Urinary bladder (tissue), 4 donors: ENCODE measurements around the gene TBCC. TPM values are rescaled to one million over a fixed set of nuclear protein-coding genes. Genes with fewer than 3 reads are reported as not detected.
"Not testable (repeated sequence)": the region's sequence is repeated elsewhere in the genome, so short reads cannot be mapped to it uniquely, and the experiment has no call there.

Source experiments
- DNase-seq: peaks from one replicate; pipeline ENCODE4 v3.0.0-alpha.2; 2015; ENCODE audit errors: extremely low spot score
- H3K27ac ChIP-seq: one replicate; pipeline ENCODE4 v1.5.1; 2013; ENCODE audit warnings: low read depth, mild to moderate bottlenecking, moderate library complexity
- H3K36me3 ChIP-seq: one replicate; pipeline ENCODE4 v1.6.1; 2013; ENCODE audit warnings: mild to moderate bottlenecking, moderate library complexity; ENCODE audit not compliant: insufficient read depth
- H3K4me1 ChIP-seq: one replicate; pipeline ENCODE4 v1.6.1; 2013; ENCODE audit warnings: mild to moderate bottlenecking, moderate library complexity; ENCODE audit not compliant: insufficient read depth
- H3K4me3 ChIP-seq: one replicate; pipeline ENCODE4 v1.5.1; 2013; ENCODE audit warnings: low read depth, low read length
- WGBS: extraction: QIAGEN DNeasy Blood & Tissue Kit; methylation state at CpG from one replicate; pipeline ENCODE4 v1.1.7; 2013; 5-methylcytosine and 5-hydroxymethylcytosine counted together
- polyA plus RNA-seq: library from polyadenylated mRNA; stranded (reverse); fragments of 200-250 nt; gene quantifications from one replicate; pipeline ENCODE4 v1.2.3, GENCODE V29; 2013
- total RNA-seq: library from RNA; depleted of rRNA; stranded (reverse); fragments of >200 nt; gene quantifications from one replicate; pipeline ENCODE4 v1.2.3, GENCODE V29; 2014
- donor health status: healthy with polysubstance abuse.
- donor health status: healthy.

Gene TBCC
- total and polyA plus RNA-seq, 2 donors: 29.8 to 31.4 TPM

- under 1% methylated on average over 67 of the region's 70 CpGs for WGBS
- Histone ChIP-seq H3K4me3 (peak within 1 kb of the TSS; percentile 95), H3K36me3 (no peaks in the 10 kb centered on the region), H3K4me1 (no peaks in the 10 kb centered on the region), H3K27ac (peak within 1 kb of the TSS; percentile 100)
- peak; percentile 83 for DNase-seq
Observed at GRCh38 chr6:42781796-42782688, 36.1 kb upstream of the TBCC start, which contains the start of gene BICRAL. Gene BICRAL (plus strand): TSS chr6:42782052. CDS start chr6:42822023, 39,971 bp downstream.

GRCh38 chr6:42781546-42781795, 35.6 kb upstream of the TBCC start:
- H3K36me3 ChIP-seq: no peaks in the 10 kb centered on the region
- no peak for DNase-seq
- WGBS: 0% methylated on average over 4 of the region's 4 CpGs
- no peaks in the 10 kb centered on the region for H3K4me1 ChIP-seq
- peak overlapping the region; percentile 95 for H3K4me3 ChIP-seq
- peak overlapping the region; percentile 90 for H3K27ac ChIP-seq

GRCh38 chr6:42779521-42779920, 33.6 kb upstream of the TBCC start:
- Histone ChIP-seq H3K27ac (no peak overlapping the region), H3K36me3 (no peaks in the 10 kb centered on the region), H3K4me1 (no peaks in the 10 kb centered on the region), H3K4me3 (no peak overlapping the region)
- WGBS: 90% methylated on average over 6 of the region's 6 CpGs
- DNase-seq: no peak

- H3K27ac ChIP-seq: no peak overlapping the region
- 75% methylated on average over 2 of the region's 2 CpGs for WGBS
- H3K36me3 ChIP-seq: no peaks in the 10 kb centered on the region
- H3K4me3 ChIP-seq: no peak overlapping the region
- no peaks in the 10 kb centered on the region for H3K4me1 ChIP-seq
- DNase-seq: no peak
Observed at GRCh38 chr6:42778122-42778521, 32.2 kb upstream of the TBCC start.

GRCh38 chr6:42777126-42777822, 31.4 kb upstream of the TBCC start:
- Histone ChIP-seq H3K27ac (no peak overlapping the region), H3K4me1 (no peaks in the 10 kb centered on the region), H3K36me3 (no peaks in the 10 kb centered on the region), H3K4me3 (no peak overlapping the region)
- 83% methylated on average over 2 of the region's 2 CpGs for WGBS
- no peak for DNase-seq

GRCh38 chr6:42774821-42775487, 29.1 kb upstream of the TBCC start:
- not testable (repeated sequence) for H3K4me1 ChIP-seq, H3K36me3 ChIP-seq, H3K27ac ChIP-seq, H3K4me3 ChIP-seq, DNase-seq
- 87% methylated on average over 10 of the region's 10 CpGs for WGBS

GRCh38 chr6:42774201-42774600, 28.3 kb upstream of the TBCC start:
- WGBS: 97% methylated on average over 4 of the region's 4 CpGs
- DNase-seq: no peak
- H3K27ac ChIP-seq: no peak overlapping the region

GRCh38 chr6:42771741-42772100, 25.8 kb upstream of the TBCC start:
- Histone ChIP-seq H3K4me1 (no peaks in the 10 kb centered on the region), H3K27ac (no peak overlapping the region), H3K4me3 (no peak overlapping the region), H3K36me3 (no peaks in the 10 kb centered on the region)
- 71% methylated on average over 3 of the region's 3 CpGs for WGBS
- no peak for DNase-seq

More at GRCh38 chr6:42774201-42774600, 28.3 kb upstream of the TBCC start:
- Histone ChIP-seq H3K36me3 (no peaks in the 10 kb centered on the region), H3K4me3 (no peak overlapping the region), H3K4me1 (no peaks in the 10 kb centered on the region)

- 90% methylated on average over 2 of the region's 2 CpGs for WGBS
- Histone ChIP-seq H3K27ac (no peak overlapping the region), H3K4me3 (no peak overlapping the region), H3K4me1 (no peaks in the 10 kb centered on the region), H3K36me3 (no peaks in the 10 kb centered on the region)
- DNase-seq: no peak
Observed at GRCh38 chr6:42769836-42770235, 23.9 kb upstream of the TBCC start.

GRCh38 chr6:42769051-42769450, 23.1 kb upstream of the TBCC start:
- Histone ChIP-seq H3K4me1 (no peaks in the 10 kb centered on the region), H3K4me3 (no peak overlapping the region), H3K27ac (no peak overlapping the region), H3K36me3 (no peaks in the 10 kb centered on the region)
- 96% methylated on average over 4 of the region's 4 CpGs for WGBS
- DNase-seq: no peak

- 94% methylated on average over 5 of the region's 5 CpGs for WGBS
- Histone ChIP-seq H3K4me1 (no peaks in the 10 kb centered on the region), H3K27ac (no peak overlapping the region)
Observed at GRCh38 chr6:42766163-42766670, 20.3 kb upstream of the TBCC start.

GRCh38 chr6:42764911-42765648, 19.2 kb upstream of the TBCC start:
- WGBS: 83% methylated on average over 9 of the region's 9 CpGs
- no peaks in the 10 kb centered on the region for H3K36me3 ChIP-seq
- DNase-seq: no peak
- H3K4me1 ChIP-seq: no peaks in the 10 kb centered on the region
- H3K27ac ChIP-seq: no peak overlapping the region
- H3K4me3 ChIP-seq: no peak overlapping the region

More at GRCh38 chr6:42766163-42766670, 20.3 kb upstream of the TBCC start:
- Histone ChIP-seq H3K4me3 (no peak overlapping the region), H3K36me3 (no peaks in the 10 kb centered on the region)
- DNase-seq: no peak

- WGBS: 59% methylated on average over 3 of the region's 3 CpGs
- Histone ChIP-seq H3K27ac (no peak overlapping the region), H3K4me1 (no peaks in the 10 kb centered on the region), H3K4me3 (no peak overlapping the region), H3K36me3 (no peaks in the 10 kb centered on the region)
- DNase-seq: no peak
Observed at GRCh38 chr6:42762950-42763349, 17.0 kb upstream of the TBCC start.
